GM19467 (cell line): ENCODE measurements around the gene STS.
"Not testable (repeated sequence)": the region's sequence is repeated elsewhere in the genome, so short reads cannot be mapped to it uniquely, and the experiment has no call there.

Experiments
- ATAC-seq: cut with Tn5 transposase; IDR thresholded peaks from one replicate; pipeline ENCODE4 v1.9.1; 2021; ENCODE audit warnings: mild to moderate bottlenecking, moderate library complexity; ENCODE audit not compliant: unreplicated experiment

The STS gene

GRCh38 chrX:7170898-7171297 is 23.4 kb downstream of the STS start:
- no peak for ATAC-seq

GRCh38 chrX:7178859-7179258 is 31.3 kb downstream of the STS start:
- not testable (repeated sequence) for ATAC-seq

DNA sequence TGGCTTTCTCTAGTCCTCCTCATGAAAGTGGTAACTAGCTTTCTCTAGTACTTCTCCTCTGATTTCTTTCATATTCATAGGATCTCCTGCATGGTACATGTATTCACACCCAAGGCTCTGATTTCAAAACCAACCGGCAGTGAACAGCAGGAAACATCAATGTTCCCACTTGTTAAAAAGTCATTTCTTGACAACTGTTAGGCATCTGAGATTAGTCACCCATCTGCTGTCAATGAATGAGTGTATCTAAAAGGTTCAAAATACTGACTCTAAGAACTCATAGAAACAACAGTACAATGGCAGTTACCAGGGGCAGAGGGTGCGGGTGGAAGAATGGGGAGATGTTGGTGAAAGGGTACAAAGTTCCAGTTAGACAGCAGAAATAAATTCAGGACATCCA is 31.9 kb downstream of the STS start:
- ATAC-seq, result no peak

GRCh38 chrX:7184816-7185215 is 37.3 kb downstream of the STS start:
- ATAC-seq, result no peak

DNA sequence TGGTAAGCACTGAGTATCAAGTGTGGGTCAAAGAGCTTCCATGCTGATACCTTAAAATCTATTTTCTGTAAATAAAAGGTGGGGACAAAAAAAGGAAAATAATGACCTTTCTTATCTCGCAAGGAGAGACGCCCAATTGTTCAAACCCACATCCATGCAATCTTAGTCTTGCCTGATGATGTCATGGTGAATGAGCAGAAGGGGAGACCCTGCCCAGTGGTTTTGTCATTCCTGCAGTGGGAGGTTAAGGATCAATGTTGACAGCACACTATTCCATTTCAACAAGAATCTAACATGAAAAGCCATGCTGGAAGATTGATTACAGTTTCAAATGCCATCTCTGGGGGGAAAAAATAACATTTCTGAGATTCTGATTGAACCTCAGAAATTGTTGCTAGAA is 41.2 kb downstream of the STS start:
- ATAC-seq, result no peak

DNA sequence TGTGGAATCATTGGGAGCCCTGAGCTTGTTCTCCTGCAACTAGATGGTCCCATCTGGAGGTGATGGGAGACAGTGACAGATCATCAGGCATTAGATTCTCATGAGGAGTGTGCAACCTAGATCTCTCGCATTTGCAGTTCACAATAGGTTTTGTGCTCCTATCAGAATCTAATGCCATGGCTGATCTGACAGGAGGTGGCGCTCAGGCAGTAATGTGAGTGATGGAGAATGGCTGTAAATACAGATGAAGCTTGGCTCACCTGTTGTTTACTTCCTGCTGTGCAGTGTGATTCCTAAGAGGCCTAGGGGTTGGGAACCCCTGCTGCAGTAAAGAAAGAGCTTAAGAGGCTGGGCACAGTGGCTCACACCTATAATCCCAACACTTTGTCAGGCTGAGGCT is 42.6 kb downstream of the STS start:
- ATAC-seq, result no peak

GRCh38 chrX:7191681-7192110 is 44.2 kb downstream of the STS start:
- ATAC-seq, result no peak

DNA sequence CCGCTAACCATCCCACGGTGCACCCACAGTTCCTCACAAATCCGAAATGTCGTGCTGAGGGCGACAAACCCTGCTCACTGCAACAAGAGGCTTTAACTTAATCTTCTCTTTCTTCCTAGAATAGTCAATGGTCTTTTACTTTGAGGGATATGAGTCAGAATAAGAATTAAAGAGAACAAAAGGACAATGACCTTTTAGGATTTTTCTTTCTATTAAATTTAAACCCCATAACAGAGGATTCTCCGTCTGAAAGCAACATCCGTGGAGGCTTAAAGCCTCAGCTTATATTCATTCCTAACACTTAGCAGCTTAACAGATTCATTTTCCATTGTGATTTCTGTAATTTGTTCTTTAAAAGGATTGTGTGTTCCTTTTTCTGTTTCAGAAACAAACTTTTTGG is 45.4 kb downstream of the STS start:
- no peak for ATAC-seq

DNA sequence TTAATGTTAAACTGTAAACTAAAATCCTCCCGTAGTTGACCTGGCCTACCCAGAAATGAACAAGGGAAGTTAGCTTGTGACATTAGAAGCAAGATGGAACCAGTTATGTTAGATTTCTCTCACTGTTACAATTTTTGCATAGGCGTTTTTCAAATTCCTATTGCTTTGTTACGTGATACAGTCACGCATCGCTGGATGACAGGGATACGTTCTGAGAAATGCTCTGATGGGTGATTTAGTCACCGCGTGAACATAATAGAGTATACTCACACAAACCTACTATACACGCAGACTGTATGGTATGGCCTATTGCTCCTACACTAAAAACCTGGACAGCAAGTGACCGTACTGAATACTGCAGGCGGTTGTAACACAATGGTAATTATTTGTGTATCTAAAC is 47.1 kb downstream of the STS start:
- no peak for ATAC-seq
